ENCODE results near the gene LAMB2. TPM values are rescaled to one million over a fixed set of nuclear protein-coding genes. Genes with fewer than 3 reads are reported as not detected.

Gene LAMB2
- total RNA-seq, 4 donors from 2014 or later, result 452 to 573 (median 527) TPM

DNA sequence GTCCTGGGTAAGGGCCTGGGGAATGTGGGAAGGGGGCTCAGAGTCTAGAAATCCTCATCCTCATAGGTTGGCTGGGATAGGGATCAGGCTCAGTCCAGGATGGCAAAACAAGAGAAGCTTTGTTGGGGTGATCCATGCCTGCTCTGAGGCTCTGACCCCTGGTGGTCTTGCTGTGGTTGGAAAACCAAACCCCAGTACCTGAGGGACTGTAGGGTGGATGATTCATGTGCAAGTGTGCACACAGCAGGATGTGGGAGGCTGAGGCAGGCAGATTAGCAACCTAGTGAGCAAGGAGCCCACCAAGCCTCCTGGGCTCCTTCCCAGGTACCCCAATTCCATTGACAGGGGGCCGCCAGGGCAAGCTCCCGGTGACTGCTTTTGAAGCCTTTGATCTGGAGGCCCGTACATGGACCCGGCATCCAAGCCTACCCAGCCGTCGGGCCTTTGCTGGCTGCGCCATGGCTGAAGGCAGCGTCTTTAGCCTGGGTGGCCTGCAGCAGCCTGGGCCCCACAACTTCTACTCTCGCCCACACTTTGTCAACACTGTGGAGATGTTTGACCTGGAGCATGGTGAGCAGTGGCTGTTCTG is 41.6 kb upstream of the LAMB2 start:
- Histone ChIP-seq H3K4me1 (peaks cover 25 to 49% of the 10 kb centered on the region in 2 donors), H3K27ac (peak overlapping the region in 2 of 3 donors; percentile 89 to 90), H3K27me3 (no peaks in the 10 kb centered on the region), H3K36me3 (peaks cover 0 to 10% of the 10 kb centered on the region in 2 donors), H3K4me3 (replicated peaks in 1 of 3) (no peak overlapping the region), H3K9me3 (no peaks in the 10 kb centered on the region)
- WGBS, 2 donors, result 86 to 100% methylated on average over 1 to 5 of the region's 9 CpGs
- DNase-seq, result no peak
- no peak for TF ChIP-seq POLR2A (IDR thresholded peaks at IDR 0.05)
- TF ChIP-seq, protein P1, sequence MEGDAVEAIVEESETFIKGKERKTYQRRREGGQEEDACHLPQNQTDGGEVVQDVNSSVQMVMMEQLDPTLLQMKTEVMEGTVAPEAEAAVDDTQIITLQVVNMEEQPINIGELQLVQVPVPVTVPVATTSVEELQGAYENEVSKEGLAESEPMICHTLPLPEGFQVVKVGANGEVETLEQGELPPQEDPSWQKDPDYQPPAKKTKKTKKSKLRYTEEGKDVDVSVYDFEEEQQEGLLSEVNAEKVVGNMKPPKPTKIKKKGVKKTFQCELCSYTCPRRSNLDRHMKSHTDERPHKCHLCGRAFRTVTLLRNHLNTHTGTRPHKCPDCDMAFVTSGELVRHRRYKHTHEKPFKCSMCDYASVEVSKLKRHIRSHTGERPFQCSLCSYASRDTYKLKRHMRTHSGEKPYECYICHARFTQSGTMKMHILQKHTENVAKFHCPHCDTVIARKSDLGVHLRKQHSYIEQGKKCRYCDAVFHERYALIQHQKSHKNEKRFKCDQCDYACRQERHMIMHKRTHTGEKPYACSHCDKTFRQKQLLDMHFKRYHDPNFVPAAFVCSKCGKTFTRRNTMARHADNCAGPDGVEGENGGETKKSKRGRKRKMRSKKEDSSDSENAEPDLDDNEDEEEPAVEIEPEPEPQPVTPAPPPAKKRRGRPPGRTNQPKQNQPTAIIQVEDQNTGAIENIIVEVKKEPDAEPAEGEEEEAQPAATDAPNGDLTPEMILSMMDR (IDR thresholded peaks at IDR 0.05), result no peak
- intact Hi-C loops (cut with DNase I), result loop anchor here (5.0 to 10.0 kb wide), 3 partner anchors 103 to 260 kb away; partner anchors contain the start of gene C3orf62

DNA sequence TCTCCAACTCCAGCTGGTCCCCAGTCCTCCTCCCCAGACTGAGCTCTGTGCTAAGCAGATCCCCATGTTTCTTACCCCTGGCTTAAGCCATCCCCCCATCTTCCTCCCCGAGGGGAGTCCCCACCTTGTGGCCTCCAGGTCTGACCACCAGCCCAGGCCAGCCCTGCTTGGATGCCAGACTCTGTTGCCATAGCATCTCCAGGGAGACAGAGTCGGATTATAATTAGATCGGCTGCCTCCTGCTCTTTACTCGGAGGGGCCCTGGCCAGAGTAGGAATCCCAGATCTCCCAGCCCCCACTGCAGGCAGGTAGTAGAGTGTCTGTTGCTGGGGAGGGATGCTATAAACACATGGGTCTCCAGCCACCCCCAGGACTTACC is 40.9 kb upstream of the LAMB2 start:
- intact Hi-C loops (cut with DNase I), result loop anchor here (5.0 to 10.0 kb wide), 3 partner anchors 104 to 261 kb away; partner anchors contain the start of gene C3orf62

DNA sequence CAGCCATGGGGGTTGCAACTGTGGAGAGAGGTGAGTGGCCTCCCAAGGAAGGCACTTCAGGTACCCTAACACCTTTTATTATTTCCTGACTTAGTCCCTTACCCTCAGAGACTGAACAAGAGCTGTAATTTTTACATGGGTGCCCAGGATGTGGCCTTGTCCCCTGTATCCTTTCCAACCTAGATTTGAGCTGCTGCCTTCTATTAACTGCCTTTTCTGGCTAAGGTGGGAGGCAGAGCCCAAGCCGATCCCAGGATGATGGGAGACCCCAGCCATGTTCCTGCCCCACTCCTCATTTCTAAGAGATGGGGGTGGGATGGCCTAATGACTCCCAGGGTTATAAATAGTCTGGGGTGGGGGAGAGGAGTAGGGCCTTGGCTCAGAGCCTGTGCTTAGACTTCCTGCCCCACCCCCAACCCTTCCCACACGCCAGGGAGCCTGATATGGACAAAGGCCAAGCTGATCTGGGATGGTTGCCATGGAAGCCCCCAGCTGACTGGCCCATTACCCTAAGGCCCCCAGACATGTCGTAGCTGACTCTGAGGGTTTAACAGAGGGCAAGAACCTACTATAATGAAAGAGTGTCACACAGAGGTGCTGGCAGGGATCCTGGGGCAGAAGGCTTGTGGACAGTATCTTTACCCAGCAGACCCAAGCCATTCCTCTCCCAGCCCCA is 40.4 kb upstream of the LAMB2 start:
- peak; percentile 63 to 70 for DNase-seq
- no peak for TF ChIP-seq POLR2A (IDR thresholded peaks at IDR 0.05)
- TF ChIP-seq, protein P1 (IDR thresholded peaks at IDR 0.05), result no peak

More for the DNA sequence above, 40.9 kb upstream of the LAMB2 start:
- H3K27me3 ChIP-seq, result no peaks in the 10 kb centered on the region
- no peak for DNase-seq
- no peaks in the 10 kb centered on the region for H3K9me3 ChIP-seq
- peak overlapping the region in 1 of 3 donors; percentile 91 for H3K4me3 ChIP-seq (replicated peaks in 1 of 3)
- H3K36me3 ChIP-seq, result peaks cover 0 to 10% of the 10 kb centered on the region in 2 donors
- TF ChIP-seq POLR2A (IDR thresholded peaks at IDR 0.05), result no peak
- TF ChIP-seq, protein P1 (IDR thresholded peaks at IDR 0.05), result no peak
- H3K4me1 ChIP-seq, result peaks cover 25 to 49% of the 10 kb centered on the region in 2 donors
- H3K27ac ChIP-seq, result peak overlapping the region; percentile 75 to 90 (median 89)
- WGBS, 2 donors, result 18 to 26% methylated on average over 1 to 4 of the region's 4 CpGs

DNA sequence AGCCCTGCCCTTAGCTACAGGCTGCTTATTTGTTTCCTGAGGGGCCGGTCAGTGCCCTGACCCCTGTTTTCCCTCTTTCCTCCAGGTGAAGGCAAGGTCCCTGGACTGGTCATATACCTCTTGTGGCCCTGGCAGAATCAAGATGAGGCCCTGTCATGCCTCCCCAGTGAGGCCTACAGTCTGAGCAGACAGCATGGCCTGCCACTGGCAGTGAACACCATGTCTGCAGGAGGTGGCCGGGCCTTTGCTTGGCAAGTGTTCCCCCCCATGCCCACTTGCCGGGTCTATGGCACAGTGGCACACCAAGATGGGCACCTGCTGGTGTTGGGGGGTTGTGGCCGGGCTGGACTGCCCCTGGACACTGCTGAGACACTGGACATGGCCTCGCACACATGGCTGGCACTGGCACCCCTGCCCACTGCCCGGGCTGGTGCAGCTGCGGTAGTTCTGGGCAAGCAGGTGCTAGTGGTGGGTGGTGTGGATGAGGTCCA is 39.7 kb upstream of the LAMB2 start:
- TF ChIP-seq POLR2A (IDR thresholded peaks at IDR 0.05), result no peak
- TF ChIP-seq, protein P1 (IDR thresholded peaks at IDR 0.05), result no peak
- Histone ChIP-seq H3K27me3 (no peaks in the 10 kb centered on the region), H3K36me3 (peaks cover 0 to 10% of the 10 kb centered on the region in 2 donors), H3K27ac (peak overlapping the region; percentile 75 to 90 (median 89)), H3K9me3 (no peaks in the 10 kb centered on the region), H3K4me3 (replicated peaks in 1 of 3) (peak overlapping the region; percentile 63 to 91 (median 71)), H3K4me1 (peaks cover 25 to 49% of the 10 kb centered on the region in 2 donors)
- 21 to 57% methylated on average over 2 to 5 of the region's 7 CpGs for WGBS, 2 donors
- DNase-seq, result peak in 1 of 2 donors; percentile 7
- intact Hi-C loops (cut with DNase I), result loop anchor here (5.0 to 10.0 kb wide), 3 partner anchors 105 to 262 kb away; partner anchors contain the start of gene C3orf62

More for the DNA sequence above, 40.4 kb upstream of the LAMB2 start:
- intact Hi-C loops (cut with DNase I), result loop anchor here (5.0 to 10.0 kb wide), 3 partner anchors 104 to 262 kb away; partner anchors contain the start of gene C3orf62
- Histone ChIP-seq H3K9me3 (no peaks in the 10 kb centered on the region), H3K36me3 (peaks cover 0 to 10% of the 10 kb centered on the region in 2 donors), H3K27ac (peak overlapping the region; percentile 75 to 90 (median 89)), H3K4me1 (peaks cover 25 to 49% of the 10 kb centered on the region in 2 donors), H3K27me3 (no peaks in the 10 kb centered on the region), H3K4me3 (replicated peaks in 1 of 3) (peak overlapping the region in 2 of 3 donors; percentile 71 to 91)
- WGBS, 2 donors, result 16 to 26% methylated on average over 3 of the region's 3 CpGs

All from thyroid gland (tissue), 4 donors.